ENCODE results near the gene FANCE. TPM values are rescaled to one million over a fixed set of nuclear protein-coding genes. Genes with fewer than 3 reads are reported as not detected.

The FANCE gene
- total RNA-seq, 1 donor from 2014 or later = 15.4 TPM

DNA sequence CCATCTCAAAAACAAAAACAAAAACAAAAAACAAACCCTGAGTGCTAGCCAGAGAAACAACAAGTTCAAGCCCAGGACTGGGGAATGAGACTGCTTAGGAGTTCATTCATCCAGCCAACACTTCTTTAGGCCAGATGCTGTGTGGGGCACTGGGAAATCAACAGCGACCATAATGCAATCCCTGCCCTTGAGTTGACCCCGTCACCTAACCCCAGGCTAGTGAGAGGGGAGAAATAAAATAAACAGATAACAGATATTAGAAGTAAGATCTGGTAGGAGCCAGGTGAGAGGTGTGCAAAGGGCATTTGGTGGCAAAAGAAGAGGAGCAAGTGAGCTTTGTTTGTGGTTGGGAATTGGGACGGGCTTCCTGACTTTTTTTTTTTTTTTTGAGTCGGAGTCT is 11.2 kb downstream of the FANCE start:
- intact Hi-C loops (cut with micrococcal nuclease) = no loop called here

DNA sequence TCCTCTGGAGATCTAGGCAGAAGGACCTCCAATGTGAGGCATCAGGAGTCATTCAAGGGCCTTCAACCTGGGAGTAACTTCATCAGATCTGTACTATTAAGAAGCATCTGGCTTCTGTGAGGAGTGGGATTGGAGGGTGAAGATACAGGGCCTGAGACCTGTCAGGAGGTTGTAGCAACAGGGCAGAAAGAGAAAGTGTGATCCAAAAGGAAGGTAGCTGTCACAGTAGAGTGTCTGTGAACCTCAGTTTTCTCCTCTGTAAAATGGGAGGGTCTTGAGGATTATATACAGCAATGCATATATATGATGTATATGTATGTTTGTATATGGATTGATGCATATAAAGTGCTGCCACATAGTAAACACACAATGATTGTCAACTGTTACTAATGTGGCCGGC is 13.5 kb downstream of the FANCE start:
- intact Hi-C loops (cut with micrococcal nuclease) = no loop called here

DNA sequence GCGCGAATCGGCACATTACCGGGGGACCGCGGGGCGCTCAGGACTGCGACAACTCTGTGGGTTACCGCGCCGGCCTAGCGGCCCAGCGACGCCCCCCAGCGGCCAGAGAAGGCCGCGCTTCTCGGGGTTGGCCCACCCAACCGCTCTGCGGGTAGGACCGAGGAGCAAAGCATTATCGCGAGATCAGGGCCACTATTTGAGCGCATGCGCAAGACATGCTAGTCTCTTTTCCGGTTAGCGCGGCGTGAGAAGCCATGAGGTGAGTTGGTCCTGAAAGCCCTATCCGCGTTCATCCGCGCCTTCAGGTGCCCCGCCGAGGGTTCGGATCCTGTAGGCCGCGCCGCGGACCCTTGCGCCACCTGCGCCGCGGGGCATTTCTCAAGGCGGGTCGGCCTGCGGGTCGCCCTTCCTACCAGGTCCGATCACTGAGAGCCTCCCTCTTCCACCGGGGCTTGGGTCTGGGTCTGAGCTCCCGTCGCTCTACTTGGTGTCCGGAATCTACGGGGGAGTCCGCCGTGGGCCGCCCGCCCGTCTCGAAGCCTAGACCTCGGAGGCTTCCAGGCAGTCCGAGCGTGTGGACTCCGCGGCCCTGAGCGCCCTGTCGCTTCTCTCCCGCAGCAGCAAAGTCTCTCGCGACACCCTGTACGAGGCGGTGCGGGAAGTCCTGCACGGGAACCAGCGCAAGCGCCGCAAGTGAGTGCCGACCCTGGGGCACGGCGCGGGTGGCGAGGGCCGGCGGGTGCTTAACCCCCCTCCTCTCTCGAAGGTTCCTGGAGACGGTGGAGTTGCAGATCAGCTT is 16.2 kb downstream of the FANCE start, which contains the start of gene RPL10A:
RPL10A (plus strand) TSS at position 221 of the 799 bp plus-strand sequence; CDS start at position 255, 34 bp downstream.
- intact Hi-C loops (cut with micrococcal nuclease) = loop anchor here (1.0 kb wide), 4 partner anchors 16 to 171 kb away; partner anchors contain the start of genes DEF6, FANCE and PPARD

DNA sequence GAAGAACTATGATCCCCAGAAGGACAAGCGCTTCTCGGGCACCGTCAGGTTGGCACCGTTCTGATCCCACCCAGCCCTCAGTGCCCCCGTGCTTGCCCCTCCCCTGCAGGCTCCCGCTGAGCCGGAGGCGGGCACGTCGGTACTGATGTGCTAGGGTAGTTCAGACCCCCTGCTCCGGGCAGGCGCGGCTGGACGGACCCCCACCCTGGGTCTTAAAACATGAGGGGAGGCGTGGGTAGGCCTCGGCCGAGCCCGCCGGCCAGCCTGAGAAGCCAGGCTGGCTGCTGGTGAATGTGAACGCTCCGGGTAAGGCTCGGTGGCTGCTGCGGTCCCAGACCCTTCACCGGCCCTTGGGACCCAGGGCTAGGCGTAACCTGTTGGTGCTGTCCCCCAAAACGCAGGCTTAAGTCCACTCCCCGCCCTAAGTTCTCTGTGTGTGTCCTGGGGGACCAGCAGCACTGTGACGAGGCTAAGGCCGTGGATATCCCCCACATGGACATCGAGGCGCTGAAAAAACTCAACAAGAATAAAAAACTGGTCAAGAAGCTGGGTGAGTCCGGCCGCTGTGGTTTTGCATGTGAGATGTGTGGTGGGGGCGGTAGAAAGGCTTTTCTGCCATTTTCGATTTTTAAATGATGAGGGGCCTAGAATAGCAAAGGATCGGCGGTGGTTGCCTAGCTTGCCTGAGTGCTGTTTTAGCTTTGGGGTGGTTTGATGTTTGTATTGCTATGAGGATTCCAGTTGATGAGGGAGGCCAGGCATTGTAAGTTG is 17.0 kb downstream of the FANCE start:
- intact Hi-C loops (cut with micrococcal nuclease) = loop anchor here (1.0 kb wide), 4 partner anchors 17 to 172 kb away; partner anchors contain the start of genes DEF6, FANCE and PPARD

DNA sequence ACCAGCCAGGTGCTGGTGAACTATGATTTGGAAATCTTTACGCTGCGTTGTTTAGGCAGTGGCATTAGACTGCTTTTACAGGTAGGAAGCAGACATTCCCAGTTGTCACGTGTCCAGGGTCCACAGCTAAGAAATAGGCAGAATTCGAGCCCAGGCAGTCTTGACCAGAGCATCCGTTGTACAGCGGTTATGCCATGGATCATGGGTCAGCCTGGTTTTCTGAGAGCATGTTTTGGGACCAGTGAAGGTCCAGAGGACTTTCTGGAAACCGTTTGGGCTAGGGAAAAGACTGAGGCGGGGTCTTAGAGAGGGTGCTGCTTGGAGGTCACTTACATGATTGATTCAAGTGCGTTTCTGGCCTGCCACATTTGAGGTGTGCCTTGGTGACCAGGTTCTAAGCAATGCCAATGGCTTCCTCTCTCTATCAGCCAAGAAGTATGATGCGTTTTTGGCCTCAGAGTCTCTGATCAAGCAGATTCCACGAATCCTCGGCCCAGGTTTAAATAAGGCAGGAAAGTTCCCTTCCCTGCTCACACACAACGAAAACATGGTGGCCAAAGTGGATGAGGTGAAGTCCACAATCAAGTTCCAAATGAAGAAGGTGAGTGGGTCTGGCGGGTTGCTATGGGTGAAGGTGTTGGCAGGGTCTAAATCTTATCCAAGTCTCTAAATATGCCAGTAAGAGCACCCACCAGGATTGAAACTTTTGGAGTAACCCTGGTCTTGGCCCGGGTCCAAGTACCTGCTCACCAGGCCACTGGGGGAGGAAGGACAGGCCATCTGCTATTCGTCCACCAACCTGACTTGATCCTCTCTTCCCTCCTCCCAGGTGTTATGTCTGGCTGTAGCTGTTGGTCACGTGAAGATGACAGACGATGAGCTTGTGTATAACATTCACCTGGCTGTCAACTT is 17.9 kb downstream of the FANCE start:
- intact Hi-C loops (cut with micrococcal nuclease) = no loop called here

DNA sequence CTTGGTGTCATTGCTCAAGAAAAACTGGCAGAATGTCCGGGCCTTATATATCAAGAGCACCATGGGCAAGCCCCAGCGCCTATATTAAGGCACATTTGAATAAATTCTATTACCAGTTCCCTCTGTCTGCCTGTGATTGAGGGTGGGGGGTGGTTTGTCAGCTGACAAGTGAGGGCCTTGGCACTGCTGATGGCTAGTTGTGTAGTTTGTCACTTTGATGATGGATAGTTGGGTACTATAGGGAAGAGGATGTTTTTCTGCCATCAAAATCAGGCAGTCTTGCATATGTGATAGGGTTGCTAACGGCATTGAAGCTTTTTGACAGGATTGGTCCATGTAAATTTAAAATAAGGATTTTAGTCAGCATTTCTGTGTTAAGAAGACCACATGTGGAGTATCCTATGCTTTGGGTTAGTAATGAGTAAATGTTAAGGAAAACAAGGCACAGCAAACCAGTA is 18.6 kb downstream of the FANCE start:
- intact Hi-C loops (cut with micrococcal nuclease) = no loop called here

DNA sequence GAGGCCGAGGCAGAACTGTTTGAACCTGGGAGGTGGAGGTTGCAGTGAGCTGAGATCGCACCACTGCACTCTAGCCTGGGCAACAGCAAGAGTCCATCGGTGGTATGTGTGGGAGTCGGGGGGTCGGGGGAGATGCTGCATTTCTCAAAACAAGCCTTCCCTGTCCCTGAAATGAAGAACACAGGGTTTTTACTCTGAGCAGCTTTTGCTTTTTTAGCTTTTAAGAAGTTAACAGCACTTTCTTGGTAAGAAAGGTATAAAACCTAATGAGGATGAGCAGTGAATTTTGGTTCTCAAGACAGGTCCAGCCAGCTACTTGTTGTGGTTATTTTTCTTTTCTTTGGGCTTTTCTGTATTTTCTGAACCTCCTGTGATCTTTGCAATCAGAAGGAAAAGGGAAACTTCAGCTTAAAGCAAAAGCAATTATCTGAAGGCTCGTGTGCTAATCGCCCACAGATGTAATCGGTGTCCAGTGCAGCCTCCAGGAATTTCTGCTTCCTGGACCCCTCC is 19.8 kb downstream of the FANCE start:
- intact Hi-C loops (cut with micrococcal nuclease) = no loop called here

DNA sequence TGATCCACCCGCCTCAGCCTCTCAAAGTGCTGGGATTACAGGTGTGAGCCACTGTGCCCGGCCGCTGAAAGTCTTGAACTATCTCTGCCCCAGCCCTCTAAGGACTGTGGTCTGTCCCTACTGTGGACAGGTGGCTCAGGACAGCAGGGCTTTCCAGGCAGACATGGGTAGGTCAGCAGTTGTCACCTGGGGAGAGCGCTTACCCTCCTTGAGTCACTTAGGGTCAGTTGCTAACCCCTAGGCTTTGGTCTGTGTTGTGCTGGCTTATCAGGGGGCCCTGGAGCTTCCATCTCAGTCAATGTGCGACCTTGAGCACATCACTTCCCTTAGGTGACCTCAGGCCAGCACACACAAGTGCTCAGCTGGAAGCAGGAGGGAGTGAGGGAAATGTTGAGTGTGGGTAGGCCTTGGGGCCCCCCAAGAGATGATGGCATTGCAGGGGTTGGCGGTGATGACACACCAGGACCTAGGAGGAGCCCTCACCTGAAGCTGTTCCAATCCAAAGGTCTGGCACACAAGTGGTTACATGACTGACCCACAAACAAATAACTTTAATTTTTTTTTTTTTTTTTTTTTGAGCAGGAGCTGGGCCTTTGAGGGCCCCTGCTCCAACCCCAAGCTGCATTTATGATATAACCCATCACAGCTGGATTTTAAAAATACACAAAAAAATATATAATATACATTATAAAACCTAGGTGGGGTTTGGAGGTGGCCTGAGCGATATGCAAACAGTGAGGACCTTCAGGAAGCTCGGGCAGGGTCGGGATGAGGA is 21.1 kb downstream of the FANCE start:
- intact Hi-C loops (cut with micrococcal nuclease) = no loop called here

DNA sequence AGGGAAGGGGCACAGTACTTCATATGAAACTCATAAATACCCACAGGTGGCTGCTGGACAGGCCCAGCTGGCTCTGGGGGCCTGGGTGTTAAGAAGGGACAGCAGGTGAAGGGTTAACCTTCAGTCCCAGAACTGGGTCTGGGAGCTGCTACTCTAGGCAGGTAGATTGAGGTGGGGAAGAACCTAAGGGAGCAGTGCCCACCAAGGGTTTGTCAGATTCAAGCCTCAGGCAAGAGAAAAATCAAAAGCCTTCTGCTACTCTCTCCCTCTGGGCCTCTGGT is 21.7 kb downstream of the FANCE start:
- intact Hi-C loops (cut with micrococcal nuclease) = no loop called here

DNA sequence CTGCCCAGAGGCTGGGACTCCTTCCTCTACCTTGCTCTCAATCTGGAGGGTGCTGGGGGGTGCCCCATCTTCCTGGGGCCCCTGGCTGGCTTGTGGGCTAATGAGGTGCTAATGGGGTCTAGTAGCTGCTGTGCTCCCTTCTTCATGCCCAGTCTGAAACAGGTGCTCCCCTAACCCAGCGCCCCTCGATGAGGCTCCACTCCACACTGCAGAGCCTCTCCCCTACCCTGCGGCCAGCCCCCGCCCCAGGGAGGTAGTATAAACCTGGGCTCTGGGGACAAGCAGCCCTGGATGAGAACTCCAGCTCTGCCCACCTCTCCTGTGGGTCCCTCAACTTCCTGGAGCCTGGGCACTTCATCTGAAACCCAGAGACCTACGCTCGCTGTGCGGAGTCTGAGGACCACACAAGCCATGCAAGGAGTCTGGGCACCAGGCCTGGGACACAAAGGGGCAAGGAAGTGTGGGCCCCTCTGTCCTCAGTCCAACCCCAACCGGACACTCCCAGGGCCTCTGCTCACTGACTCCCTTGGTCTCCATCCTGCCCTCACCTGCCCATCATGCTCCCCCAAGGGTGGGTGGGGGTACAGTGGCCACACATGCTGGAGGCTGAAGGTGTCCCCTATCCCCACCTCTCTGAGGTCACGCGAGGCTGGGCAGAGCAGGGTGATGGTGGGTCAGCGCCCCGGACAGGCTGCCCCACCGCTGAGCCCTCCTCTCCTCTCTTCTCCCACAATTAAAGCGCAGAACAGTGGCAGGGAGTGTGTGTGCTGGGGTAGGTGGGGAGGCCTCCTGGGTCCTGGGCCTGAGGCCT is 22.2 kb downstream of the FANCE start:
- intact Hi-C loops (cut with micrococcal nuclease) = no loop called here

DNA sequence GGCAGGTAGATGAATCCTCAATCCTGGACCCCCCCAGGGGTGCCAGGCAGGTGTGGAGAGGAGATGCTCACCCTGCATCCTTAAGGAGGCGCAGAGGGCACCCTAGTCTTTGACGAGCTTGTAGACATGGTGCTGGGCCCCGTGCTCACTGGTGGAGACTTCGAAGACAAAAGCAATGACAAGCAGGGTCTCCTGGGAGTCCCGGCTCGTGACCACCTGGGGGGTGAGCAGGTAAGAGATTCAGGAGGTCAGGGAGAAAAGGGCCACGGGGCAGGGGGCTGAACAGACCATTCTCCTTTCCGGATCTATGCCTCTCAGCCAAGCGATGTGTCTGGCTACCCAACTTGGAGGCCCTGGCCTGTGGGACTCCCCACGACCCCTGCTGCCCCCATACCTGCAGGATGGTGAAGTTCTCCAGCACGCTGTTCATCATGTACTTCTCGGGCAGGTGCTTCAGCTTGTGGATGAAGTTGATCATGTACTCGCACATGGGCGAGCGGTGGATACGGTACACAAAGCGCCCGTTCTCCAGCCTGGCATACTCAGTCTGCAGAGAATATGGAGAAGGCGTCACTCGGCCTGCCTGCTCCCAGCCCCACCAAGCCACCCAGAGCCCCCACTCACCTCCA is 22.9 kb downstream of the FANCE start:
- intact Hi-C loops (cut with micrococcal nuclease) = no loop called here

DNA sequence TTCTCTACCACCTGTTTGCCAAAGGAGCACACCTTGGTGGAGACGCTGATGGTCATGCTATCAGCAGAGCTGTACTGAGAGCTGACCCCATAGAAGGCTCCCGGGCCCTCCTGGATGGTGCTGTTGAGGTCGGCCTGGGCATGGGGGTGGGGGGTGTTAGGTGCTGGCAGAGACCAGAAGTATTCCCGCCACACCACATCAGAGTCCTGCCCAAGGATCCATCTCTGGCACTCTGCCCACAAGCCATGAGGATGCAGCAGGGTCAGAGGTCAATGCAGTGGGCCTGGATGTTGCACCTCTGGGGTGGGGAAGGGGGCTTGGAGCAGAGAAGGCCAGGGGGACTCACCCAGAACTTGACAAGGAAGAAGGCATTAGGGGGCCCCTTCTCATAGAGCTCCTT is 23.4 kb downstream of the FANCE start:
- intact Hi-C loops (cut with micrococcal nuclease) = no loop called here

DNA sequence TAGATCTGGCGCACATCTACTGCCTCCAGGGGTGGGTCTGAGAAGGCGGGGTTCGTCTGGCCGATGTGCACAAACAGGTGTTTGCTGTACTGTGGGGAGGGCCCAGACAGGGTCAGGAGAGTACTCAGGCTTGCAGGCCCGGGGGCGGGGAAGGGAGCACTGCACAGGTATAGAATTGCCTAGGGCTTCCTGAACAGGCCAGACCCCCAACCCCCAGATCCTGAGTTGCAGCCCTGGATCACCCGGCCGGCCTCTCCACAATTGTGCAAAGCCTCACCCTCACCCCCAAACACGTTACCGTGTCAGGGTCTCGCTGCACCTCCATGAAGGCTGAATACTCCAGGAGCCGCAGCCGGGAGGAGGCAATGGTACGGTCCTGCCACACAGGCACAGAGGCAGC is 23.9 kb downstream of the FANCE start:
- intact Hi-C loops (cut with micrococcal nuclease) = no loop called here

DNA sequence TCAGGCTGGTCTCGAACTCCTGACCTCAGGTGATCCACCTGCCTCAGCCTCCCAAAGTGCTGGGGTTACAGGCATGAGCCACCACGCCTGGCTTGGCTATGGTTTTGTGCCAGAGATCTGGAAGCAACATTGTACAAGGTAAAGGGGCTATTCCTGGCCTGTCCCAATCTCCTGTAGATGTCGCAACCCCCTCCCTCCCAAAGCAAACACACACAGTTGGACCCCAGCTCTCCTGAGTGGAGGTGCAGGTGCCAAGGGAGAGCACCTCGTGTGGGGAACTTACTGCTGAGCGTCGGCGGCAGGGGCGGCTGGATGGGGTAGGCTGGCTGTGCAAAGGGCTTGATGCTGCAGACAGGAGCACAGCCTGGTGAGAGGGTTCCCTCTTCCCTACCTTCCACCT is 24.9 kb downstream of the FANCE start:
- intact Hi-C loops (cut with micrococcal nuclease) = no loop called here

DNA sequence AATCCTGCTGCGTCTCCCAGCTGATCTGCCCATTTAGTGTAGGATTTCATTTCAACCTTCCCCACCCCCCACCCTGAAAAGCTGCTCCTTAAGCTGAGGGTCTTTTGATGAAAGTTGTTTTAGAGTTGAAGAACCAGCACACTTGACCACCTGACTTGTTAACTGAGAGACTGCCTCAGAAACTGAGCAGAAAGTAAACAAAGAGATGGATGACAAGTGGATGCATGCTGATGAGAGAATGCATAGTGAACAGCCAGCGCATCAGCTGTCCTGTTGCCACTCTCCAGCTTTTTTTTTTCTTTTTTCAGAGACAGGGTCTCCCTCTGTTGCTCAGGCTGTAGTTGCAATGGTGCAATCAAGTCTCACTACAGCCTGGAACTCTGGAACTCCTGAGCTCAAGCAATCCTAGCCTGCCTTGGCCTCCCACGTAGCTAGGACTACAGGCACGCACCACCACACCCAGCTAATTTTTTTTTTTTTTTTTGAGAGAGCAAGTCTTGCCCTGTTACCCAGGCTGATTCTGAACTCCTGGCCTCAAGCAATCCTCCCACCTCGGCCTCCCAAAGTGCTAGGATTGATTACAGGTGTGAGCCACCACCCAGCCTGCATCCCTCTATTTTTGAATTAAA is 25.5 kb downstream of the FANCE start:
- intact Hi-C loops (cut with micrococcal nuclease) = no loop called here

DNA sequence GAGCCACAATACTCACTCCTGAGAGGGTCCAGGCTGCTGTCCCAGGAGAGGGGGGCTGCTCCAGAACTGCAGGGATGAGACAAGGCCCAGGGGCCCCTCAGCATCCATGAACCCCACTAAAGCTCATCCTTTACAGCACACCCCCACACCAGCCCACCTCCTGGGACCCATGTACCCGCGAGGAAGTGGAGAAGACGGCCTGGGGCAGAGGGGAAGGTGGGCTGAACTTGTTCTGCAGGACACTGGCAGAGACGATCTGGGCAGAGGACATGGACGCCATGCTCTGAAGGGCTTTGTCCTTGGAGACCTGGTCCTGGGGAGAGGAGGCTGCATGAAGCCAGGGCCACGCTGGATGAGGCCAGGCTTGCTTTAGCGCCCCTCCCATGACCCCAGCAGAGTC is 26.1 kb downstream of the FANCE start:
- intact Hi-C loops (cut with micrococcal nuclease) = no loop called here

DNA sequence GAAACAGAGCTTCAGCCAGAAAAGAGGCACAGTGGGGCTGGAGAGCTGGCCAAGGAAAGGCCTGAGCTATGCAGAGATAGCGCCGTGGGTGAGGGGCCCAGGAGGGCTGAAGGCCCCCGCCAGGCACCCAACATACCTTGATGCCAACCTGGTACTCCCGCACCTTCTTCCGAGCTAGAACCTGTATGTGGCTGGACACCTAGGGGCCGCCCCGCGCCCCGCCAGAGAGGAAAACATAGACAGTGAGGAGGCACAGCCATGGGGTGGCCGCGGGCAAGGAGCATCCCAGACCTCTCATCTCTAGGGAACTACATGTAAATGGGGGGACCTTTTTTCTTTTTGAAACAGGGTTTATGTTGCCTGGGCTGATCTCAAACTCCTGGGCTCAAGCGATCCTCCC is 28.0 kb downstream of the FANCE start:
- intact Hi-C loops (cut with micrococcal nuclease) = no loop called here

DNA sequence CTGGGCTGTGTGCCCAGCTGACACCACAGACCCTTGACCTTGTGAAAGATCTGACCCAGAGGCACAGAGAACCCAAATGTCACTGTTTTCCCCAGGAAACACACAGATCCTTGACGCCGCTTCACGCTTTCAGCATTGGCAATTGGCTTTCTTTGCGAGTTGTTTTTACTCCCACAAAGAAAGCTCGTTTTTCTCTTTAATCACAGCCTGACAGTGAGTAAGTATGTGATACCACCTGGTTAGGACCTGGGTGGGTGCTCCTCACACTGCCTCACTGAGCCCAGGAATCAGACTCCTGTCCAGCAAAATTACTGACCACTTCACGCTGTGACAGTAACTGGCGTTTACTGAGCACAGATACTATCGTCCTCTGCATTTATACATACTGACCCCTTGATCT is 29.1 kb downstream of the FANCE start:
- intact Hi-C loops (cut with micrococcal nuclease) = no loop called here

DNA sequence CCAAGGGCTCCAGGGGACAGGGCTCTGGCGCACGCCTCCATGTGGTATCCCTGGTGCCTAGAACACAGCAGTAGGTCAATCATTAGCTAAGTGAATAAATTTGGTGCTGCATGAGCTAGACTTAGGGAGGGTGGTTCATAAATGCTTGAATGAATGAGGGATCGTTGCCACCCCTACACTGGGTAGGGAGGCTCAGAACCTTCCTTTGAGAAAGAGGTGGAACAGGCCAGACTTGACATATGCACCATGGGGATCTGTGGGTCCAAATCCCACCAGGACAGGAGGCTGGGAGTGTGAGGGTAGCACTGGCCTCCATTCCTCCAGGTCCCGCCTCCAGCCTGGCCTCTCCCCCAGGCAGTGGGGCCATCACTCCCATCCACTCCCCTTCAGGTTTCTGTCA is 30.9 kb downstream of the FANCE start:
- intact Hi-C loops (cut with micrococcal nuclease) = no loop called here

Data from T-helper 2 cell treated with Interferon-gamma antibody and Interleukin-4, amounts not matched to agents 100 ng/mL and 5 ng/mL, for 36 hours (primary cell).